Measurements from ENCODE around the gene CBFA2T2. TPM values are rescaled to one million over a fixed set of nuclear protein-coding genes. Genes with fewer than 3 reads are reported as not detected.
"Not testable (repeated sequence)": the region's sequence is repeated elsewhere in the genome, so short reads cannot be mapped to it uniquely, and the experiment has no call there.

The CBFA2T2 gene
- total RNA-seq, 1 donor from 2014 or later: 15.7 TPM

DNA sequence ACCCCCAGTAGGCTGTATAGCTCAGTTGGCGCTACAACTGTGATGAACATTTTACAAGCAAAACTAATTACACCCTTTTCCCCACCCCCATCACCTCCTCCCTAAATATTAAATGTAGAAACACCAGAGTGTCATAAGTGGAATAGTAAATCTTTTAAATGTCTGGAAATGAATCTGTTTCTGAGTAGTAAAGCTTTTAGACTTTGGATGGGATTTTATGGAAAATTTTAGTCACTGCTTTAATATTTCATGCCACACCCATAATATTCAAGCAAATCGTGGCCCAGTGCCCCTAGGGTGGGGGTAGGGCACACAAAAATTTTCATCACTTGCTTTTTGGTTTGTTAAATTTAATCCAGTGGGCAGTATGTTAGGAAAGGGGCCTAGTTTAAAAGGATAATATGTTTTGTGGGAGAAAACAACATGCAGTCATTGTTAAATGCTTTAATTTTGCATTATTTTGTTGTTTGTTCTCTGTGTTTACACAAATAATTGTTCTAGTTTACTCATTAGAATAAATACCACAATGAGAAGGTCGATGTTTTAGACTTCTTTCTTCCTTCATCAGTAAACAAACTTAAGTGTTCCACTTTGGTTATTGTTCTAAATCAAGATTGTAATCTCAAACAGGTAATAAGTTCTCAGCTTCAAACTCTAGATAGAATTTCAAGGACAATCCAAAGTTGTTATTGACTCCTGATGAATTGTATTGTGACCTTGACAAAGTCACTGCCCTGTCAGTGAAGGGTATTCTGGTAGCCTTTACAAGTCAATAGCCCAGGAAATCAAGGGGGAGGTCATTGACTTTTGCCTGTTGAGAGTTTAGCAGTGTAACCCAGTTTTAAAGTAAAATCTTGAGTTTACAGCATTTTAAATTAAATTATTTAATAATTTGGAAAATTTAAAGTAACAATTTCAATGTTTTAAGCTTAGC lies 79.2 kb downstream of the CBFA2T2 start:
- peaks cover 5% of the 10 kb centered on the region for H3K4me1 ChIP-seq
- no peaks in the 10 kb centered on the region for H3K9me3 ChIP-seq
- H3K36me3 ChIP-seq: no peaks in the 10 kb centered on the region
- DNase-seq (no peak), ATAC-seq (no peak)
- intact Hi-C loops (cut with DNase I): no loop called here
- TF ChIP-seq CTCF (IDR thresholded peaks at IDR 0.05): no peak
- no peaks in the 10 kb centered on the region for H3K27me3 ChIP-seq
- no peak overlapping the region for H3K4me3 ChIP-seq
- no peak overlapping the region for H3K27ac ChIP-seq

GRCh38 chr20:33569802-33570391 lies 80.0 kb downstream of the CBFA2T2 start:
- H3K4me3 ChIP-seq: no peak overlapping the region
- H3K36me3 ChIP-seq: no peaks in the 10 kb centered on the region
- no peak for DNase-seq
- peaks cover 5% of the 10 kb centered on the region for H3K4me1 ChIP-seq
- intact Hi-C loops (cut with DNase I): no loop called here
- no peaks in the 10 kb centered on the region for H3K27me3 ChIP-seq
- no peak overlapping the region for H3K27ac ChIP-seq
- H3K9me3 ChIP-seq: no peaks in the 10 kb centered on the region
- no peak for ATAC-seq
- no peak for TF ChIP-seq CTCF (IDR thresholded peaks at IDR 0.05)

- ATAC-seq (no peak), DNase-seq (no peak)
- Histone ChIP-seq H3K27ac (no peak overlapping the region), H3K9me3 (no peaks in the 10 kb centered on the region), H3K4me3 (no peak overlapping the region), H3K27me3 (no peaks in the 10 kb centered on the region), H3K36me3 (no peaks in the 10 kb centered on the region), H3K4me1 (peaks cover 11% of the 10 kb centered on the region)
- TF ChIP-seq CTCF (IDR thresholded peaks at IDR 0.05): no peak
- intact Hi-C loops (cut with DNase I): no loop called here
Observed at GRCh38 chr20:33570743-33571142, 80.8 kb downstream of the CBFA2T2 start.

DNA sequence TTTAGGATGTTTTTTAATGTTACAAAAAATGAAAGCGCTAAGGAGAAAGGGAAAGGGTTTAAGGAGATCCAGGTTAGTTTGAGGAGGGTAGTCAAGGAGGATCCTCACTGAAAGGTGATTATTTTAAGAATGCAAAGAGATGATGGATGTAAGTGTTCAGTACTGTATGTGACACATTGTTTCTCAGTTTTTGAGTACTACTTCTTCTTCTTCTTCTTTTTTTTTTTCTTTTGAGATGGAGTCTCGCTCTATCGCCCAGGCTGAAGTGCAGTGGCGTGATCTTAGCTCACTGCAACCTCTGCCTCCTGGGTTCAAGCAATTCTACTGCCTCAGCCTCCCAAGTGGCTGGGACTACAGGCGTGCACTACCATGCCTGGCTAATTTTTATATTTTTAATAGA lies 83.4 kb downstream of the CBFA2T2 start:
- H3K9me3 ChIP-seq; DNase-seq; H3K27me3 ChIP-seq; intact Hi-C loops (cut with DNase I); ATAC-seq; H3K4me3 ChIP-seq; H3K27ac ChIP-seq; H3K36me3 ChIP-seq: not testable (repeated sequence)
- H3K4me1 ChIP-seq: peaks cover 22% of the 10 kb centered on the region

- intact Hi-C loops (cut with DNase I): no loop called here
- H3K36me3 ChIP-seq: no peaks in the 10 kb centered on the region
- H3K9me3 ChIP-seq: no peaks in the 10 kb centered on the region
- no peak for TF ChIP-seq CTCF (IDR thresholded peaks at IDR 0.05)
- no peak overlapping the region for H3K4me3 ChIP-seq
- H3K4me1 ChIP-seq: peaks cover 17% of the 10 kb centered on the region
- no peak overlapping the region for H3K27ac ChIP-seq
- DNase-seq (no peak), ATAC-seq (no peak)
- H3K27me3 ChIP-seq: no peaks in the 10 kb centered on the region
Observed at GRCh38 chr20:33575282-33575681, 85.4 kb downstream of the CBFA2T2 start.

DNA sequence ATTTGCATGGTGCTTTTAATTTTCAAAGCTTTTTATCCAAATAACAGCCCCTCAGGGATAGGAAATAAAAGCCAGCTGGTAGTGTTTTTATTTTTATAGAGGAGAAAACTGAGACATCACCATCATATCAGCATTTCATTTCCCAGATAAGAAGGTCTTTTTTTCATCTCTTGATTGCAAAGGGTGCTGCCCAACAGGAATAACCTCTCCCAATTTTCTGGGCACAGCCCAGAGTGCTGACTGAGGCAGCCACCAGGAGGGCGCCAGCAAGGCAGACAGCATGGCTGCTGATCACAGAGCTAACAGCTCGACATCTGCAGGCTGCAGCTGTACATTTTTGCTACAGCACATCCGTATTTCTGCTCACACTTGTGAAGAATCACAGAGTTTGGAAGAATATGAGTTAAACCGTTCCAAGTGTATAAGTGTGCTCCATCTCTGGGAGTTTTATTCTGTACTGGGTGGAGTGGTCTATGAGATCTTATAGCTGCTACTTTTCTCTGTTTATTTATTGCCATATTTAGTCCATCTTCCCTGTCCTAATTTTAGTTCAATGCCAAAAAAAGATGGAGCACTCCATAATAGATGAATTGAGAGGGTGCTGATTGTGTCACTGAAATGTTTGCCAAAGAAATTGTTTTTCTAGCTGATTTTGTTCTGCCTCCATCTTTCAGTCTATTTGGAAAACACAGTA lies 86.7 kb downstream of the CBFA2T2 start:
- no peak overlapping the region for H3K4me3 ChIP-seq
- no peaks in the 10 kb centered on the region for H3K36me3 ChIP-seq
- DNase-seq (no peak), ATAC-seq (no peak)
- peaks cover 17% of the 10 kb centered on the region for H3K4me1 ChIP-seq
- H3K9me3 ChIP-seq: no peaks in the 10 kb centered on the region
- H3K27me3 ChIP-seq: no peaks in the 10 kb centered on the region
- TF ChIP-seq CTCF (IDR thresholded peaks at IDR 0.05): no peak
- H3K27ac ChIP-seq: no peak overlapping the region
- intact Hi-C loops (cut with DNase I): no loop called here

All from upper lobe of right lung (tissue), 1 donor.